H7 (cell line): ENCODE results near the gene HADHA. TPM values are rescaled to one million over a fixed set of nuclear protein-coding genes. Genes with fewer than 3 reads are reported as not detected.

ENCODE experiments used
- DNase-seq: peaks from one replicate; pipeline ENCODE4 v3.0.0; 2012
- H3K27me3 ChIP-seq: 2 replicates; pipeline ENCODE4 v1.6.0; 2011; ENCODE audit warnings: mild to moderate bottlenecking, low read length; ENCODE audit not compliant: control insufficient read depth, insufficient read depth
- H3K36me3 ChIP-seq: replicated peaks from 2 replicates; pipeline ENCODE4 v1.5.1; 2011; ENCODE audit warnings: low read length; ENCODE audit not compliant: control insufficient read depth, insufficient read depth
- H3K4me3 ChIP-seq: 2 replicates; pipeline ENCODE4 v1.5.1; 2011; ENCODE audit warnings: low read depth, mild to moderate bottlenecking, control low read depth, low read length, moderate library complexity; ENCODE audit not compliant: insufficient read depth
- total RNA-seq: library from RNA; depleted of rRNA; stranded (reverse); fragments of >200 nt; shearing (Covaris generic); gene quantifications from 2 replicates; pipeline ENCODE4 v1.2.3, GENCODE V29; 2014

HADHA gene
- total RNA-seq, 1 experiment from 2014 or later: 111 TPM

GRCh38 chr2:26224095-26224494 is 20.3 kb downstream of the HADHA start:
- no peak for DNase-seq
- peaks cover 7% of the 10 kb centered on the region for H3K36me3 ChIP-seq
- H3K27me3 ChIP-seq: no peaks in the 10 kb centered on the region
- no peak overlapping the region for H3K4me3 ChIP-seq

GRCh38 chr2:26223018-26223417 is 21.4 kb downstream of the HADHA start:
- DNase-seq: no peak
- Histone ChIP-seq H3K36me3 (peaks cover 5% of the 10 kb centered on the region), H3K4me3 (no peak overlapping the region), H3K27me3 (no peaks in the 10 kb centered on the region)

GRCh38 chr2:26217720-26218119 is 26.7 kb downstream of the HADHA start:
- Histone ChIP-seq H3K4me3 (no peak overlapping the region), H3K36me3 (peaks cover 6% of the 10 kb centered on the region), H3K27me3 (no peaks in the 10 kb centered on the region)
- no peak for DNase-seq

- Histone ChIP-seq H3K27me3 (no peaks in the 10 kb centered on the region), H3K4me3 (no peak overlapping the region), H3K36me3 (peaks cover 9% of the 10 kb centered on the region)
- DNase-seq: no peak
Observed at GRCh38 chr2:26216587-26216986, 27.8 kb downstream of the HADHA start.

- Histone ChIP-seq H3K4me3 (no peak overlapping the region), H3K36me3 (peaks cover 8% of the 10 kb centered on the region), H3K27me3 (no peaks in the 10 kb centered on the region)
- DNase-seq: no peak
Observed at GRCh38 chr2:26215833-26216232, 28.6 kb downstream of the HADHA start.

GRCh38 chr2:26214759-26215158 is 29.7 kb downstream of the HADHA start:
- no peaks in the 10 kb centered on the region for H3K27me3 ChIP-seq
- no peak overlapping the region for H3K4me3 ChIP-seq
- no peak for DNase-seq
- H3K36me3 ChIP-seq: peaks cover 12% of the 10 kb centered on the region

- no peak for DNase-seq
- Histone ChIP-seq H3K36me3 (peaks cover 17% of the 10 kb centered on the region), H3K4me3 (no peak overlapping the region), H3K27me3 (no peaks in the 10 kb centered on the region)
Observed at GRCh38 chr2:26212011-26212410, 32.4 kb downstream of the HADHA start.

GRCh38 chr2:26203906-26204305 is 40.5 kb downstream of the HADHA start:
- DNase-seq: no peak
- Histone ChIP-seq H3K27me3 (no peaks in the 10 kb centered on the region), H3K4me3 (no peak overlapping the region), H3K36me3 (peaks cover 13% of the 10 kb centered on the region)

- DNase-seq: no peak
- Histone ChIP-seq H3K36me3 (peaks cover 13% of the 10 kb centered on the region), H3K27me3 (no peaks in the 10 kb centered on the region), H3K4me3 (no peak overlapping the region)
Observed at GRCh38 chr2:26202981-26203490, 41.4 kb downstream of the HADHA start.

GRCh38 chr2:26197516-26197915 is 46.9 kb downstream of the HADHA start:
- no peak for DNase-seq
- no peaks in the 10 kb centered on the region for H3K27me3 ChIP-seq
- H3K4me3 ChIP-seq: no peak overlapping the region
- peaks cover 42% of the 10 kb centered on the region for H3K36me3 ChIP-seq

GRCh38 chr2:26196683-26197418 is 47.6 kb downstream of the HADHA start:
- no peaks in the 10 kb centered on the region for H3K27me3 ChIP-seq
- H3K36me3 ChIP-seq: peaks cover 42% of the 10 kb centered on the region
- DNase-seq: no peak
- H3K4me3 ChIP-seq: no peak overlapping the region

- Histone ChIP-seq H3K27me3 (no peaks in the 10 kb centered on the region), H3K4me3 (no peak overlapping the region), H3K36me3 (peaks cover 46% of the 10 kb centered on the region)
- no peak for DNase-seq
Observed at GRCh38 chr2:26195040-26195984, 49.1 kb downstream of the HADHA start.

GRCh38 chr2:26193578-26194231 is 50.7 kb downstream of the HADHA start:
- Histone ChIP-seq H3K36me3 (peaks cover 38% of the 10 kb centered on the region), H3K27me3 (no peaks in the 10 kb centered on the region), H3K4me3 (no peak overlapping the region)
- no peak for DNase-seq

GRCh38 chr2:26191316-26192159 is 52.9 kb downstream of the HADHA start:
- peaks cover 30% of the 10 kb centered on the region for H3K36me3 ChIP-seq

More at GRCh38 chr2:26191316-26192159, 52.9 kb downstream of the HADHA start:
- Histone ChIP-seq H3K4me3 (no peak overlapping the region), H3K27me3 (no peaks in the 10 kb centered on the region)
- DNase-seq: peak; percentile 31
